ENCODE data around the gene KNDC1. TPM values are rescaled to one million over a fixed set of nuclear protein-coding genes. Genes with fewer than 3 reads are reported as not detected.

The KNDC1 gene
- total RNA-seq, 2 experiments from 2014 or later = not detected

- Mint-ChIP-seq H3K36me3 (no peaks in the 10 kb centered on the region), H3K27ac (no peak overlapping the region), H3K4me3 (no peak overlapping the region), H3K4me1 (no peaks in the 10 kb centered on the region), H3K9me3 (no peaks in the 10 kb centered on the region), H3K27me3 (peaks cover 5% of the 10 kb centered on the region)
- no peak for DNase-seq
Measured at GRCh38 chr10:133183646-133184378, 23.8 kb downstream of the KNDC1 start.

GRCh38 chr10:133184591-133185244, 24.7 kb downstream of the KNDC1 start:
- Mint-ChIP-seq H3K27ac (no peak overlapping the region), H3K9me3 (no peaks in the 10 kb centered on the region), H3K4me3 (no peak overlapping the region), H3K27me3 (peaks cover 5% of the 10 kb centered on the region), H3K36me3 (no peaks in the 10 kb centered on the region), H3K4me1 (no peaks in the 10 kb centered on the region)
- DNase-seq = no peak

- no peak overlapping the region for H3K27ac Mint-ChIP-seq
- DNase-seq = no peak
- no peaks in the 10 kb centered on the region for H3K4me1 Mint-ChIP-seq
- peaks cover 5% of the 10 kb centered on the region for H3K27me3 Mint-ChIP-seq
- no peaks in the 10 kb centered on the region for H3K36me3 Mint-ChIP-seq
- H3K9me3 Mint-ChIP-seq = no peaks in the 10 kb centered on the region
- no peak overlapping the region for H3K4me3 Mint-ChIP-seq
Measured at GRCh38 chr10:133185421-133185820, 25.4 kb downstream of the KNDC1 start.

GRCh38 chr10:133185916-133186315, 25.9 kb downstream of the KNDC1 start:
- Mint-ChIP-seq H3K4me3 (no peak overlapping the region), H3K27ac (no peak overlapping the region), H3K9me3 (no peaks in the 10 kb centered on the region), H3K4me1 (no peaks in the 10 kb centered on the region), H3K36me3 (no peaks in the 10 kb centered on the region), H3K27me3 (peaks cover 5% of the 10 kb centered on the region)
- no peak for DNase-seq

GRCh38 chr10:133186416-133187090, 26.5 kb downstream of the KNDC1 start:
- Mint-ChIP-seq H3K36me3 (no peaks in the 10 kb centered on the region), H3K27ac (no peak overlapping the region), H3K27me3 (peaks cover 5% of the 10 kb centered on the region), H3K9me3 (no peaks in the 10 kb centered on the region), H3K4me1 (no peaks in the 10 kb centered on the region), H3K4me3 (no peak overlapping the region)
- no peak for DNase-seq

- H3K36me3 Mint-ChIP-seq = no peaks in the 10 kb centered on the region
- no peaks in the 10 kb centered on the region for H3K9me3 Mint-ChIP-seq
- no peak overlapping the region for H3K27ac Mint-ChIP-seq
- DNase-seq = no peak
- peaks cover 6% of the 10 kb centered on the region for H3K27me3 Mint-ChIP-seq
- H3K4me3 Mint-ChIP-seq = no peak overlapping the region
- no peaks in the 10 kb centered on the region for H3K4me1 Mint-ChIP-seq
Measured at GRCh38 chr10:133187091-133187905, 27.3 kb downstream of the KNDC1 start.

GRCh38 chr10:133187906-133188681, 28.1 kb downstream of the KNDC1 start:
- Mint-ChIP-seq H3K27me3 (peaks cover 10% of the 10 kb centered on the region), H3K4me3 (no peak overlapping the region), H3K36me3 (no peaks in the 10 kb centered on the region), H3K27ac (no peak overlapping the region), H3K4me1 (no peaks in the 10 kb centered on the region), H3K9me3 (no peaks in the 10 kb centered on the region)
- no peak for DNase-seq

GRCh38 chr10:133189256-133189655, 29.2 kb downstream of the KNDC1 start:
- Mint-ChIP-seq H3K27me3 (peaks cover 6% of the 10 kb centered on the region), H3K27ac (no peak overlapping the region), H3K4me3 (no peak overlapping the region), H3K9me3 (peaks cover 4% of the 10 kb centered on the region), H3K4me1 (no peaks in the 10 kb centered on the region), H3K36me3 (no peaks in the 10 kb centered on the region)
- no peak for DNase-seq

GRCh38 chr10:133189726-133190125, 29.7 kb downstream of the KNDC1 start:
- no peaks in the 10 kb centered on the region for H3K36me3 Mint-ChIP-seq
- H3K9me3 Mint-ChIP-seq = peaks cover 4% of the 10 kb centered on the region
- H3K4me3 Mint-ChIP-seq = no peak overlapping the region
- H3K4me1 Mint-ChIP-seq = no peaks in the 10 kb centered on the region
- H3K27ac Mint-ChIP-seq = no peak overlapping the region
- peaks cover 5% of the 10 kb centered on the region for H3K27me3 Mint-ChIP-seq
- no peak for DNase-seq

GRCh38 chr10:133190225-133190624, 30.2 kb downstream of the KNDC1 start:
- peaks cover 4% of the 10 kb centered on the region for H3K9me3 Mint-ChIP-seq
- H3K27ac Mint-ChIP-seq = no peak overlapping the region
- no peaks in the 10 kb centered on the region for H3K36me3 Mint-ChIP-seq
- no peak for DNase-seq
- H3K4me1 Mint-ChIP-seq = no peaks in the 10 kb centered on the region
- no peak overlapping the region for H3K4me3 Mint-ChIP-seq
- H3K27me3 Mint-ChIP-seq = peaks cover 5% of the 10 kb centered on the region

GRCh38 chr10:133191651-133192050, 31.6 kb downstream of the KNDC1 start:
- Mint-ChIP-seq H3K9me3 (peaks cover 4% of the 10 kb centered on the region), H3K27me3 (peaks cover 5% of the 10 kb centered on the region), H3K4me3 (no peak overlapping the region), H3K36me3 (no peaks in the 10 kb centered on the region), H3K4me1 (no peaks in the 10 kb centered on the region), H3K27ac (no peak overlapping the region)
- DNase-seq = no peak

GRCh38 chr10:133194151-133194550, 34.1 kb downstream of the KNDC1 start:
- no peak for DNase-seq
- Mint-ChIP-seq H3K36me3 (no peaks in the 10 kb centered on the region), H3K4me1 (no peaks in the 10 kb centered on the region), H3K27ac (no peak overlapping the region), H3K4me3 (no peak overlapping the region), H3K27me3 (peaks cover 5% of the 10 kb centered on the region), H3K9me3 (peaks cover 4% of the 10 kb centered on the region)

GRCh38 chr10:133195096-133195495, 35.1 kb downstream of the KNDC1 start:
- Mint-ChIP-seq H3K4me3 (no peak overlapping the region), H3K9me3 (peaks cover 4% of the 10 kb centered on the region), H3K27ac (no peak overlapping the region), H3K27me3 (peaks cover 5% of the 10 kb centered on the region), H3K36me3 (no peaks in the 10 kb centered on the region), H3K4me1 (no peaks in the 10 kb centered on the region)
- no peak for DNase-seq

GRCh38 chr10:133195611-133196010, 35.6 kb downstream of the KNDC1 start:
- Mint-ChIP-seq H3K4me3 (no peak overlapping the region), H3K27me3 (peaks cover 5% of the 10 kb centered on the region), H3K9me3 (peaks cover 4% of the 10 kb centered on the region), H3K4me1 (no peaks in the 10 kb centered on the region), H3K36me3 (no peaks in the 10 kb centered on the region), H3K27ac (no peak overlapping the region)
- no peak for DNase-seq
